K562 (cell line): Measurements from ENCODE around the gene ROBO1. TPM values are rescaled to one million over a fixed set of nuclear protein-coding genes. Genes with fewer than 3 reads are reported as not detected.

Experiments used
- ATAC-seq: fragments of 200-7000 bp; cut with Tn5 transposase; 3 replicates; pipeline ENCODE4 v1.9.1; 2020; ENCODE audit warnings: moderate library complexity
- BruUV-seq: library from RNA; stranded (reverse); fragments of 400-500 nt; replicated peaks from 2 replicates; lab custom pipeline; 2021; lab: Mats Ljungman, UMichigan
- CTCF ChIA-PET: fragments of 300-600 bp; formaldehyde crosslinking; extraction: SDS; loops from one replicate; lab custom pipeline; 2021; ENCODE audit warnings: low intra/inter-chr PET ratio; lab: Yijun Ruan, JAX
- POLR2A ChIA-PET: fragments of 300-600, 350-650 bp; sonication (Branson Sonifier 250); formaldehyde crosslinking; extraction: SDS; loops from one replicate; lab custom pipeline; 2021; ENCODE audit warnings: antibody characterized with exemption, inconsistent platforms; lab: Yijun Ruan, JAX
- DNase-seq, 4 experiments: peaks; one replicate each; pipeline versions ENCODE4 v3.0.0 to v3.0.0-alpha.2; 2011 to 2018; ENCODE audit warnings: low spot score in 3 of 4, mixed read lengths in 3 of 4; ENCODE audit errors: extremely low read depth in 1 of 4
- FAIRE-seq: peaks from 2 replicates; lab custom pipeline; 2011; peaks lifted over from hg19 to GRCh38; lab: Jason Lieb, UNC
- H2AFZ ChIP-seq: 2 replicates; pipeline ENCODE4 v1.6.0; 2011; ENCODE audit warnings: low read depth, low read length, control low read depth, inconsistent platforms
- H3K27ac ChIP-seq: fragments of 200-600 bp; 3 replicates; pipeline ENCODE4 v1.8.0; 2011; ENCODE audit warnings: low read depth, mild to moderate bottlenecking, control low read depth, inconsistent platforms, low read length, moderate library complexity, mixed read lengths; ENCODE audit errors: extremely low read depth
- H3K27me3 ChIP-seq, 2 experiments: fragments of 300-600 bp in 1 of 2; 2 replicates in 1 of 2; 3 replicates in 1 of 2; pipeline versions ENCODE4 v1.6.0 to v1.8.0; 2011; ENCODE audit warnings: inconsistent platforms in 2 of 2, low read length in 2 of 2, mild to moderate bottlenecking in 1 of 2, mixed read lengths in 1 of 2, moderate library complexity in 1 of 2; ENCODE audit not compliant: control insufficient read depth in 2 of 2, insufficient read depth in 2 of 2
- H3K36me3 ChIP-seq: fragments of 300-600 bp; 3 replicates; pipeline ENCODE4 v1.8.0; 2011; ENCODE audit warnings: mild to moderate bottlenecking, low read length, inconsistent platforms; ENCODE audit not compliant: control insufficient read depth, insufficient read depth
- H3K4me1 ChIP-seq, 2 experiments: fragments of 200-600 bp in 1 of 2; replicated peaks in 1 of 2; 2 replicates in 1 of 2; 3 replicates in 1 of 2; pipeline versions ENCODE4 v1.5.1 to v1.8.0; 2011; ENCODE audit warnings: inconsistent platforms in 2 of 2, low read length in 2 of 2, mild to moderate bottlenecking in 1 of 2, mixed read lengths in 1 of 2, moderate library complexity in 1 of 2; ENCODE audit not compliant: control insufficient read depth in 2 of 2, insufficient read depth in 2 of 2
- H3K4me2 ChIP-seq: 2 replicates; pipeline ENCODE4 v1.6.1; 2011; ENCODE audit warnings: low read length, control low read depth, inconsistent platforms, mixed read lengths; ENCODE audit not compliant: insufficient read depth
- H3K4me3 ChIP-seq: fragments of 200-600 bp; sonication (generic), shearing (Covaris generic); 2 replicates; pipeline ENCODE4 v1.5.1; 2016; ENCODE audit warnings: control low read depth, inconsistent platforms
- H3K79me2 ChIP-seq: fragments of 200-600 bp; 3 replicates; pipeline ENCODE4 v1.8.0; 2011; ENCODE audit warnings: low read length, inconsistent platforms; ENCODE audit not compliant: control insufficient read depth, insufficient read depth
- H3K9ac ChIP-seq, 2 experiments: 2 replicates each; pipeline versions ENCODE4 v1.6.0 to v1.6.1; 2011; ENCODE audit warnings: low read depth in 2 of 2, low read length in 2 of 2, control low read depth in 1 of 2, inconsistent platforms in 1 of 2, mild to moderate bottlenecking in 1 of 2, mixed read lengths in 1 of 2; ENCODE audit not compliant: insufficient read depth in 1 of 2
- H3K9me1 ChIP-seq: one replicate; pipeline ENCODE4 v1.6.0; 2011; ENCODE audit warnings: inconsistent platforms, mild to moderate bottlenecking, low read length, moderate library complexity; ENCODE audit not compliant: control insufficient read depth, insufficient read depth
- H3K9me3 ChIP-seq: replicated peaks from 2 replicates; pipeline ENCODE4 v1.5.1; 2011; ENCODE audit warnings: low read depth, low read length, inconsistent platforms; ENCODE audit not compliant: control insufficient read depth, insufficient read depth
- H4K20me1 ChIP-seq: replicated peaks from 2 replicates; pipeline ENCODE4 v1.6.1; 2011; ENCODE audit warnings: low read length, inconsistent platforms, mixed read lengths; ENCODE audit not compliant: control insufficient read depth, insufficient read depth
- HINFP ChIP-seq: fragments of 450-650 bp; conservative IDR thresholded peaks from 2 replicates; pipeline ENCODE4 v1.6.1; 2016; ENCODE audit warnings: missing genetic modification characterization, low read depth, mild to moderate bottlenecking, control low read depth, missing compliant biosample characterization
- KHSRP ChIP-seq: fragments of 450-650 bp; IDR thresholded peaks from 2 replicates; pipeline ENCODE4 v1.6.1; 2017
- LCOR ChIP-seq: sonication (generic); formaldehyde crosslinking; IDR thresholded peaks from 2 replicates; pipeline ENCODE4 v1.8.0; 2022; ENCODE audit warnings: mild to moderate bottlenecking, missing genetic modification reagents
- NR4A1 ChIP-seq, 2 experiments: fragments of 250-450 bp in 1 of 2; fragments of 450-650 bp in 1 of 2; sonication (Bioruptor Pico) in 1 of 2; IDR thresholded peaks; 2 replicates each; pipeline versions ENCODE4 v1.4.0 to v1.6.1; 2016 to 2020; ENCODE audit warnings: mild to moderate bottlenecking in 2 of 2, missing compliant biosample characterization in 1 of 2, missing genetic modification characterization in 1 of 2, moderate library complexity in 1 of 2
- RBM22 ChIP-seq: fragments of 200-400 bp; formaldehyde crosslinking; IDR thresholded peaks from 2 replicates; pipeline ENCODE4 v1.6.1; 2018; ENCODE audit warnings: low read length, low read depth; ENCODE audit not compliant: poor library complexity, severe bottlenecking
- RCOR1 ChIP-seq, 2 experiments: IDR thresholded peaks; 2 replicates each; pipeline ENCODE4 v1.6.1; 2012; ENCODE audit warnings: low read depth in 2 of 2, low read length in 2 of 2, borderline replicate concordance in 1 of 2, improper control_type of control experiment in 1 of 2
- SREBF1 ChIP-seq: fragments of 150-350 bp; IDR thresholded peaks from 2 replicates; pipeline ENCODE4 v1.6.1; 2014; ENCODE audit warnings: antibody characterized with exemption, low read depth, low read length, borderline replicate concordance
- XRCC4 ChIP-seq: IDR thresholded peaks from one replicate; pipeline ENCODE4 v1.6.1; 2011; ENCODE audit not compliant: insufficient read depth, insufficient read length; ENCODE audit errors: extremely low read depth
- ZBTB8A ChIP-seq: fragments of 450-650 bp; IDR thresholded peaks from 2 replicates; pipeline ENCODE4 v1.6.1; 2018; ENCODE audit warnings: mild to moderate bottlenecking, moderate library complexity; ENCODE audit not compliant: partially characterized antibody
- ZNF780A ChIP-seq: fragments of 250-450 bp; sonication (Bioruptor Pico); IDR thresholded peaks from 2 replicates; pipeline ENCODE4 v1.5.0; 2021; ENCODE audit warnings: mild to moderate bottlenecking
- WGBS: fragments of 100-300 bp; shearing (Covaris generic); methylation state at CpG from one replicate; pipeline ENCODE4 v1.1.6; 2016; ENCODE audit warnings: low coverage, mixed read lengths; ENCODE audit not compliant: insufficient coverage; ENCODE audit errors: missing lambda C conversion rate; 5-methylcytosine and 5-hydroxymethylcytosine counted together
- in situ Hi-C: fragments of 300-500 bp; cut with MboI; formaldehyde crosslinking; loops from 4 replicates; pipeline ENCODE4 v1.15.0; 2018; ENCODE audit warnings: inconsistent platforms, mixed read lengths
- intact Hi-C: fragments of 100-400 bp; cut with micrococcal nuclease; formaldehyde crosslinking; loops from 2 replicates; pipeline ENCODE4 v1.14.2; 2022
- polyA plus RNA-seq, 8 experiments: library from polyadenylated mRNA; depleted of rRNA in 4 of 8; stranded (reverse) in 5 of 8; unstranded in 3 of 8; fragments of >200 nt; fragmentation: Nextera tagmentation in 2 of 8; fragmentation: Illumina TruSeq in 1 of 8; extraction: Ambion mirVana in 2 of 8; extraction: Trizol in 1 of 8; gene quantifications; 2 replicates each; pipeline versions ENCODE4 v1.2.1 to v1.2.3, GENCODE V29; 2011 to 2014; ENCODE audit warnings: inconsistent platforms in 1 of 8, missing spikeins in 1 of 8
- total RNA-seq, 7 experiments: library from RNA; depleted of rRNA in 6 of 7; stranded (reverse); fragments of >200 nt in 6 of 7; fragmentation: Illumina TruSeq in 2 of 7; extraction: Trizol in 2 of 7; gene quantifications; 2 replicates each; pipeline versions ENCODE4 v1.2.1 to v1.2.3, GENCODE V29; 2011 to 2021; ENCODE audit warnings: low replicate concordance in 1 of 7
- TF ChIP-seq, protein P1 (sequence below): sonication (generic); formaldehyde crosslinking; IDR thresholded peaks from 2 replicates; pipeline ENCODE4 v1.8.0; 2022; ENCODE audit warnings: mild to moderate bottlenecking, missing genetic modification reagents

ROBO1 gene
- total and polyA plus RNA-seq, 9 of the 15 experiments (the other 6 are each of a cell fraction or from before 2014, with no cell fraction given) = 0.01 to 0.53 (median 0.17) TPM; not detected in 5

DNA sequence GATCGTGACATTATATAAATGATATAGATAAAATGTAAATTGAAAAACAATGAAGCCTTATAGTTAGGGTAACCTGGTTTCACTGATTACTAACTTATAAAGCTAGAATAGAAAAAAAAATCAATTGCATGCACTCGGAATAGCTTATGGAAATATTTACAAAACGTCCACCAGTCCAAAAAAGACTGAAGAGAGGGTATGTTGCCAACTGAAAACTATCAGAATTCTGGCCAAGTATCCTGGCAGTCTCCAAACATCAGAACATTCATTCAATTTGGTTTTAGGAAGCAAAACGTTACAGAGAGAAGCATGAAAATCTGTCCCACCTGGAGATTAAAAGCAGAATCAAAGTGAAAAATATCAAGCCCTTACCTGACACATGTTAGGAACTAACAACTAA, 892.4 kb downstream of the ROBO1 start (continued):
- no peak for TF ChIP-seq HINFP (tag)
- TF ChIP-seq XRCC4 = no peak

DNA sequence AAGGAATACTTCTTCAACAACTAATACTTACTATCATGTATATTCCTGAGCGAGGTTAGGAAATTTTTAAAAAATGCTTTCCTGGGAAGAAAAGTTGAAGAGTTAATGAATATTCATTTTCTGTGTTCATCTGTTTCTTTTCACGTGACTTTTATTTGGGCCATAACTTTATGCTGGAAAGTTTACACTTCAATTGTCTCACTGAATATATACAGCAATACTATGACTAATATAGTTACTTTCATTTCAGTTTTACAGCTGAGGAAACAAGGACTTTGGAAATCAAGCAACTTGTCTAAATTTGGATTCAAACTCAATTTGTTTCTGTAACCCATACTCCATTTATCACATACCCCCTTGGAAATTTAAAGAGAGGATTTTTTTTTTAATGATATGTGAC, 894.2 kb downstream of the ROBO1 start:
- Histone ChIP-seq H3K9ac (no peak overlapping the region), H2AFZ (no peak overlapping the region), H3K36me3 (no peaks in the 10 kb centered on the region), H3K9me1 (no peaks in the 10 kb centered on the region), H3K27ac (no peak overlapping the region), H3K9me3 (no peaks in the 10 kb centered on the region), H3K4me3 (no peak overlapping the region), H3K4me1 (no peaks in the 10 kb centered on the region), H3K79me2 (no peaks in the 10 kb centered on the region), H3K4me2 (no peak overlapping the region), H3K27me3 (no peaks in the 10 kb centered on the region), H4K20me1 (no peaks in the 10 kb centered on the region)
- FAIRE-seq (no peak), ATAC-seq (no peak), DNase-seq (no peak)
- WGBS = 0% methylated on average over 2 of the region's 2 CpGs
- BruUV-seq = no TSS peak
- intact Hi-C loops (no loop called here), in situ Hi-C loops (no loop called here)
- CTCF ChIA-PET = no interaction called here
- POLR2A ChIA-PET = no interaction called here
- TF ChIP-seq SREBF1 (no peak), ZNF780A (CRISPR knock-in tag) (no peak), NR4A1 (CRISPR knock-in tag; IDR thresholded peaks at IDR 0.05) (no peak), NR4A1 (tag; IDR thresholded peaks at IDR 0.05) (no peak), RCOR1 (IDR thresholded peaks at IDR 0.05; ENCODE audit: borderline replicate concordance in 1 of 2, low read depth in 2 of 2, low read length in 2 of 2) (no peak), RBM22 (no peak), ZBTB8A (no peak), LCOR (no peak), KHSRP (no peak)
- TF ChIP-seq, protein P1, sequence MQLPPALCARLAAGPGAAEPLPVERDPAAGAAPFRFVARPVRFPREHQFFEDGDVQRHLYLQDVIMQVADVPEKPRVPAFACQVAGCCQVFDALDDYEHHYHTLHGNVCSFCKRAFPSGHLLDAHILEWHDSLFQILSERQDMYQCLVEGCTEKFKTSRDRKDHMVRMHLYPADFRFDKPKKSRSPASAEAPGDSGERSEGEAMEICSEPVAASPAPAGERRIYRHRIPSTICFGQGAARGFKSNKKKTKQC (CRISPR knock-in tag) = no peak
